Neural cell (in vitro differentiated cells): ENCODE results near the gene ACTR10.

Experiments
- EZH2 ChIP-seq: fragments of 200-600, 300-800 bp; shearing (Covaris generic), sonication (generic); IDR thresholded peaks from 2 replicates; pipeline ENCODE4 v1.6.1; 2014; ENCODE audit warnings: antibody characterized with exemption, low read length, borderline replicate concordance, mild to moderate bottlenecking; ENCODE audit not compliant: insufficient read depth, poor library complexity, severe bottlenecking
- MXI1 ChIP-seq: fragments of 450-650 bp; conservative IDR thresholded peaks from 2 replicates; pipeline ENCODE4 v1.6.1; 2014; ENCODE audit warnings: antibody characterized with exemption, mild to moderate bottlenecking; ENCODE audit not compliant: poor library complexity, severe bottlenecking
- POLR2AphosphoS5 ChIP-seq: IDR thresholded peaks from 2 replicates; pipeline ENCODE4 v1.6.1; 2012
- RAD21 ChIP-seq: fragments of 450-650 bp; conservative IDR thresholded peaks from 2 replicates; pipeline ENCODE4 v1.6.1; 2014; ENCODE audit warnings: antibody characterized with exemption, mild to moderate bottlenecking, moderate library complexity
- TF ChIP-seq, protein P1 (sequence below): fragments of 450-650 bp; IDR thresholded peaks from 2 replicates; pipeline ENCODE4 v1.5.1; 2014; ENCODE audit warnings: antibody characterized with exemption, mild to moderate bottlenecking, moderate library complexity; ENCODE audit not compliant: poor library complexity, severe bottlenecking

- TF ChIP-seq EZH2 = no peak
- TF ChIP-seq, protein P1, sequence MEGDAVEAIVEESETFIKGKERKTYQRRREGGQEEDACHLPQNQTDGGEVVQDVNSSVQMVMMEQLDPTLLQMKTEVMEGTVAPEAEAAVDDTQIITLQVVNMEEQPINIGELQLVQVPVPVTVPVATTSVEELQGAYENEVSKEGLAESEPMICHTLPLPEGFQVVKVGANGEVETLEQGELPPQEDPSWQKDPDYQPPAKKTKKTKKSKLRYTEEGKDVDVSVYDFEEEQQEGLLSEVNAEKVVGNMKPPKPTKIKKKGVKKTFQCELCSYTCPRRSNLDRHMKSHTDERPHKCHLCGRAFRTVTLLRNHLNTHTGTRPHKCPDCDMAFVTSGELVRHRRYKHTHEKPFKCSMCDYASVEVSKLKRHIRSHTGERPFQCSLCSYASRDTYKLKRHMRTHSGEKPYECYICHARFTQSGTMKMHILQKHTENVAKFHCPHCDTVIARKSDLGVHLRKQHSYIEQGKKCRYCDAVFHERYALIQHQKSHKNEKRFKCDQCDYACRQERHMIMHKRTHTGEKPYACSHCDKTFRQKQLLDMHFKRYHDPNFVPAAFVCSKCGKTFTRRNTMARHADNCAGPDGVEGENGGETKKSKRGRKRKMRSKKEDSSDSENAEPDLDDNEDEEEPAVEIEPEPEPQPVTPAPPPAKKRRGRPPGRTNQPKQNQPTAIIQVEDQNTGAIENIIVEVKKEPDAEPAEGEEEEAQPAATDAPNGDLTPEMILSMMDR = peak; percentile 86
- no peak for TF ChIP-seq POLR2AphosphoS5
- no peak for TF ChIP-seq MXI1
- TF ChIP-seq RAD21 = peak; percentile 84
These were observed 33.7 kb upstream of the ACTR10 start for GRCh38 chr14:58166005-58166983.
